ENCODE data around the gene FOXR1.

Gene FOXR1

GRCh38 chr11:118971646-118972045 lies at the start of gene FOXR1:
TSS of gene FOXR1 (plus strand) at chr11:118971761. CDS start at chr11:118971932, 171 bp downstream.
- no peak within 1 kb of the TSS for H3K4me3 ChIP-seq (ENCODE audit: control insufficient read depth, low read depth, low read length)
- no peak for TF ChIP-seq CTCF (conservative IDR thresholded peaks at IDR 0.05; ENCODE audit: control insufficient read depth, insufficient read depth, low read depth, low read length)
- DNase-seq (ENCODE audit: low read depth) = no peak

GRCh38 chr11:118921929-118922744 lies 49.4 kb upstream of the FOXR1 start:
- no peak for TF ChIP-seq CTCF (conservative IDR thresholded peaks at IDR 0.05; ENCODE audit: control insufficient read depth, insufficient read depth, low read depth, low read length)
- peak; percentile 74 for DNase-seq (ENCODE audit: low read depth)
- H3K4me3 ChIP-seq (ENCODE audit: control insufficient read depth, low read depth, low read length) = peak overlapping the region; percentile 97

- H3K4me3 ChIP-seq (ENCODE audit: control insufficient read depth, low read depth, low read length) = peak overlapping the region; percentile 97
- no peak for DNase-seq (ENCODE audit: low read depth)
- no peak for TF ChIP-seq CTCF (conservative IDR thresholded peaks at IDR 0.05; ENCODE audit: control insufficient read depth, insufficient read depth, low read depth, low read length)
Observed at GRCh38 chr11:118922745-118923627, 48.6 kb upstream of the FOXR1 start.

GRCh38 chr11:118923721-118924587 lies 47.6 kb upstream of the FOXR1 start:
- peak overlapping the region; percentile 97 for H3K4me3 ChIP-seq (ENCODE audit: control insufficient read depth, low read depth, low read length)
- no peak for DNase-seq (ENCODE audit: low read depth)

GRCh38 chr11:118924591-118925585 lies 46.7 kb upstream of the FOXR1 start:
- peak overlapping the region; percentile 97 for H3K4me3 ChIP-seq (ENCODE audit: control insufficient read depth, low read depth, low read length)
- TF ChIP-seq CTCF (conservative IDR thresholded peaks at IDR 0.05; ENCODE audit: control insufficient read depth, insufficient read depth, low read depth, low read length) = no peak
- DNase-seq (ENCODE audit: low read depth) = peak; percentile 28

More at GRCh38 chr11:118923721-118924587, 47.6 kb upstream of the FOXR1 start:
- no peak for TF ChIP-seq CTCF (conservative IDR thresholded peaks at IDR 0.05; ENCODE audit: control insufficient read depth, insufficient read depth, low read depth, low read length)
